A673 (cell line): ENCODE data around the gene TMEM176A. TPM values are rescaled to one million over a fixed set of nuclear protein-coding genes. Genes with fewer than 3 reads are reported as not detected.

ENCODE experiments used
- BruUV-seq: library from RNA; stranded (reverse); fragments of 400-500 nt; replicated peaks from 2 replicates; lab custom pipeline; 2021; lab: Mats Ljungman, UMichigan
- CTCF ChIA-PET: fragments of 300-600 bp; sonication (Branson Sonifier 250); formaldehyde crosslinking; loops from one replicate; lab custom pipeline; 2022; ENCODE audit warnings: antibody characterized with exemption; lab: Charles Lee
- POLR2A ChIA-PET: fragments of 300-600 bp; sonication (Branson Sonifier 250); formaldehyde crosslinking; loops from one replicate; lab custom pipeline; 2022; ENCODE audit warnings: antibody characterized with exemption; ENCODE audit not compliant: low non-redundant PET; lab: Charles Lee
- DNase-seq: peaks from one replicate; pipeline ENCODE4 v3.0.0-alpha.2; 2015; ENCODE audit warnings: low spot score
- H3K27ac ChIP-seq: fragments of 200-600 bp; sonication (generic); 2 replicates; pipeline ENCODE4 v1.5.1; 2016; ENCODE audit warnings: mixed run types, low read depth, mild to moderate bottlenecking, mixed read lengths, antibody characterized with exemption, low read length; ENCODE audit not compliant: poor library complexity, severe bottlenecking
- H3K27me3 ChIP-seq: fragments of 200-600 bp; sonication (generic); replicated peaks from 2 replicates; pipeline ENCODE4 v1.6.1; 2017; ENCODE audit warnings: mixed run types, low read depth, mild to moderate bottlenecking, mixed read lengths, antibody characterized with exemption, low read length; ENCODE audit not compliant: insufficient read depth, poor library complexity
- H3K36me3 ChIP-seq: fragments of 200-600 bp; sonication (generic); 2 replicates; pipeline ENCODE4 v1.6.1; 2016; ENCODE audit warnings: mixed run types, mild to moderate bottlenecking, mixed read lengths, antibody characterized with exemption, low read length; ENCODE audit not compliant: insufficient read depth, poor library complexity, severe bottlenecking
- H3K4me1 ChIP-seq: fragments of 200-600 bp; sonication (generic); 2 replicates; pipeline ENCODE4 v1.6.1; 2017; ENCODE audit warnings: mixed run types, mild to moderate bottlenecking, mixed read lengths, antibody characterized with exemption, low read length; ENCODE audit not compliant: insufficient read depth, poor library complexity, severe bottlenecking
- H3K4me3 ChIP-seq: fragments of 200-600 bp; sonication (generic); 2 replicates; pipeline ENCODE4 v1.5.1; 2016; ENCODE audit warnings: low read depth, mixed run types, mild to moderate bottlenecking, mixed read lengths, low read length; ENCODE audit not compliant: poor library complexity, severe bottlenecking
- H3K9me3 ChIP-seq: fragments of 200-600 bp; sonication (generic); 2 replicates; pipeline ENCODE4 v1.6.1; 2016; ENCODE audit warnings: mixed run types, low read depth, mild to moderate bottlenecking, mixed read lengths, antibody characterized with exemption, low read length; ENCODE audit not compliant: poor library complexity, severe bottlenecking
- CTCF ChIP-seq: fragments of 300-800, 200-600 bp; sonication (generic); conservative IDR thresholded peaks from 2 replicates; pipeline ENCODE4 v1.5.1; 2017; ENCODE audit warnings: low read depth, mild to moderate bottlenecking, antibody characterized with exemption, low read length, moderate library complexity, mixed read lengths
- EZH2 ChIP-seq: fragments of 200-600 bp; sonication (generic); IDR thresholded peaks from 2 replicates; pipeline ENCODE4 v1.6.1; 2017; ENCODE audit warnings: borderline replicate concordance, low read depth, mild to moderate bottlenecking, mixed read lengths, antibody characterized with exemption, low read length; ENCODE audit not compliant: poor library complexity, severe bottlenecking
- intact Hi-C: fragments of 100-400 bp; cut with micrococcal nuclease; formaldehyde crosslinking; loops from one replicate; pipeline ENCODE4 v1.10.0; 2022; ENCODE audit not compliant: unreplicated experiment
- total RNA-seq: library from RNA; stranded (reverse); gene quantifications from 2 replicates; pipeline ENCODE4 v1.2.3, GENCODE V29; 2021

TMEM176A gene
- total RNA-seq, 1 experiment from 2014 or later: 2.9 TPM

GRCh38 chr7:150852371-150852905, 51.9 kb downstream of the TMEM176A start, which contains the start of gene AOC1:
TSS of gene AOC1 (plus strand) at chr7:150852517. CDS start at chr7:150856471, 3,954 bp downstream.
- ChIA-PET CTCF (no interaction called here), POLR2A (no interaction called here)
- no peak for DNase-seq
- no peaks in the 10 kb centered on the region for H3K9me3 ChIP-seq
- no peaks in the 10 kb centered on the region for H3K27me3 ChIP-seq
- no peak within 1 kb of the TSS for H3K4me3 ChIP-seq
- no peaks in the 10 kb centered on the region for H3K36me3 ChIP-seq
- TF ChIP-seq EZH2 (no peak), CTCF (no peak)
- H3K4me1 ChIP-seq: no peaks in the 10 kb centered on the region
- intact Hi-C loops: no loop called here
- no TSS peak for BruUV-seq
- H3K27ac ChIP-seq: no peak within 1 kb of the TSS

DNA sequence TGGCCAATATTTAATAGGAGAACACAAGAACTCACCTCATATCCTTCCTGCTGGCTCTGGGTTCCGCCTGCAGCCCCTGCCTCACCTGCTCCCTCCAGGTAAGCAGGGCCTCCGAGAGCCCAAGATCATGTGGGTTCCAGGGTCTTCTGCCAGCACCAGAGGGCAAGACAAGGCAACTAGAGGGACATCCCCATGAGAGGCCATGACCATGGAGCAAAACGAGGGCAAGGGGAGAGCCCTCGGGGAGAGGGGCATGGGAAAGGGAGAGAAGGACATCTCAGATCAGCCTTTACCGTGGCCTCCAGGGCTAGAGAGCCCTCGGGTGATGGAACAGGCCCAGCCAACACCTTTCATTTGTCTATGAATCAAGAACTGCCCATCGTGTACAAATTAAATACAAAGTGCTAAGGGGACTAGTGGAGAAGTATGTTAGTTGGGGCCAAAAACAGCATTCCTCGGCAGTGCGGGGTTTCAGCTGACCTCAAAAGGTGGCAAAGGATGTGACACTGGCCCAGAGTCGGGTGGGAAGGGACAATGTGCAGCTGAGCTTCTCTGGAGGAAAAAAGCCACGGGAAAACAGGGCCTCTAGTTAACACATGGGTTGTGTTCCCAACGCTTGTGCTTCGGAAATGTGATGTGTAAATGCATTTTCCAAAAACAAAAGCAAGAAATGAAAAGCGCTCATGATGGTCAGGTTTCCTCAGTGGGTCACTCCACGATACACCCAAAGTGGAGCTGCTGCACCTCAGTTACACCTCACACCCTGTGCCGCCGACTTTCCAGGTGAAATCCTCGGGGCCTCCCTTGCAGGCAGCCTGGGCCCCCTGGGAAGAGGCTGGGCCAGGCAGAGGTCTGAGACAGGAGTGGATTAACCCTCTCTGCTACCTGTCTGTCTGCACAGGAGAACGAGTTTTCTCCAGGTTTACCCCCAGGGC, 53.8 kb downstream of the TMEM176A start:
- no peak for DNase-seq
- intact Hi-C loops: no loop called here

More for the DNA sequence above, 53.8 kb downstream of the TMEM176A start:
- TF ChIP-seq CTCF (no peak), EZH2 (no peak)
- Histone ChIP-seq H3K27me3 (no peaks in the 10 kb centered on the region), H3K27ac (no peak overlapping the region), H3K4me1 (no peaks in the 10 kb centered on the region), H3K4me3 (no peak overlapping the region), H3K36me3 (no peaks in the 10 kb centered on the region), H3K9me3 (no peaks in the 10 kb centered on the region)
- no TSS peak for BruUV-seq
- ChIA-PET POLR2A (no interaction called here), CTCF (interaction anchor here (0.9 kb wide), 1 partner anchor 22 kb away, joined by 3 read pairs; no protein-coding TSS in a partner anchor)

Other genes starting within 250 kb of the TMEM176A start
- gene GIMAP4, start 233.4 kb upstream of the TMEM176A start, total RNA-seq: not detected in 2 replicates
- not detected in 2 replicates for gene GIMAP6, start 168.4 kb upstream of the TMEM176A start, total RNA-seq
- 4.3 TPM in 2 replicates for gene GIMAP2, start 115.1 kb upstream of the TMEM176A start, total RNA-seq
- not detected in 2 replicates for gene GIMAP1, start 84.2 kb upstream of the TMEM176A start, total RNA-seq
- gene GIMAP5, start 63.4 kb upstream of the TMEM176A start, total RNA-seq: 0.58 TPM in 1 of 2 replicates, not detected in the other
- 2.2 and 2.3 TPM in 2 replicates for gene TMEM176B, start 405 bp upstream of the TMEM176A start, total RNA-seq
- gene AOC1, start 51.7 kb downstream of the TMEM176A start, total RNA-seq: not detected in 2 replicates
- 1.5 and 4.0 TPM in 2 replicates for gene KCNH2, start 177.6 kb downstream of the TMEM176A start, total RNA-seq
- 0.75 and 1.4 TPM in 2 replicates for gene NOS3, start 190.2 kb downstream of the TMEM176A start, total RNA-seq
- gene ATG9B, start 223.7 kb downstream of the TMEM176A start, total RNA-seq: 0.96 and 1.9 TPM in 2 replicates
- 50.9 and 57.6 TPM in 2 replicates for gene ABCB8, start 227.7 kb downstream of the TMEM176A start, total RNA-seq
- 4.5 and 6.7 TPM in 2 replicates for gene ASIC3, start 247.8 kb downstream of the TMEM176A start, total RNA-seq